HG03521 (cell line): ENCODE measurements around the gene SV2C.
"Not testable (repeated sequence)": the region's sequence is repeated elsewhere in the genome, so short reads cannot be mapped to it uniquely, and the experiment has no call there.

Source experiments
- ATAC-seq: cut with Tn5 transposase; IDR thresholded peaks from one replicate; pipeline ENCODE4 v1.9.1; 2021; ENCODE audit warnings: mild to moderate bottlenecking, moderate library complexity; ENCODE audit not compliant: unreplicated experiment

SV2C gene, protein sequence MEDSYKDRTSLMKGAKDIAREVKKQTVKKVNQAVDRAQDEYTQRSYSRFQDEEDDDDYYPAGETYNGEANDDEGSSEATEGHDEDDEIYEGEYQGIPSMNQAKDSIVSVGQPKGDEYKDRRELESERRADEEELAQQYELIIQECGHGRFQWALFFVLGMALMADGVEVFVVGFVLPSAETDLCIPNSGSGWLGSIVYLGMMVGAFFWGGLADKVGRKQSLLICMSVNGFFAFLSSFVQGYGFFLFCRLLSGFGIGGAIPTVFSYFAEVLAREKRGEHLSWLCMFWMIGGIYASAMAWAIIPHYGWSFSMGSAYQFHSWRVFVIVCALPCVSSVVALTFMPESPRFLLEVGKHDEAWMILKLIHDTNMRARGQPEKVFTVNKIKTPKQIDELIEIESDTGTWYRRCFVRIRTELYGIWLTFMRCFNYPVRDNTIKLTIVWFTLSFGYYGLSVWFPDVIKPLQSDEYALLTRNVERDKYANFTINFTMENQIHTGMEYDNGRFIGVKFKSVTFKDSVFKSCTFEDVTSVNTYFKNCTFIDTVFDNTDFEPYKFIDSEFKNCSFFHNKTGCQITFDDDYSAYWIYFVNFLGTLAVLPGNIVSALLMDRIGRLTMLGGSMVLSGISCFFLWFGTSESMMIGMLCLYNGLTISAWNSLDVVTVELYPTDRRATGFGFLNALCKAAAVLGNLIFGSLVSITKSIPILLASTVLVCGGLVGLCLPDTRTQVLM

DNA sequence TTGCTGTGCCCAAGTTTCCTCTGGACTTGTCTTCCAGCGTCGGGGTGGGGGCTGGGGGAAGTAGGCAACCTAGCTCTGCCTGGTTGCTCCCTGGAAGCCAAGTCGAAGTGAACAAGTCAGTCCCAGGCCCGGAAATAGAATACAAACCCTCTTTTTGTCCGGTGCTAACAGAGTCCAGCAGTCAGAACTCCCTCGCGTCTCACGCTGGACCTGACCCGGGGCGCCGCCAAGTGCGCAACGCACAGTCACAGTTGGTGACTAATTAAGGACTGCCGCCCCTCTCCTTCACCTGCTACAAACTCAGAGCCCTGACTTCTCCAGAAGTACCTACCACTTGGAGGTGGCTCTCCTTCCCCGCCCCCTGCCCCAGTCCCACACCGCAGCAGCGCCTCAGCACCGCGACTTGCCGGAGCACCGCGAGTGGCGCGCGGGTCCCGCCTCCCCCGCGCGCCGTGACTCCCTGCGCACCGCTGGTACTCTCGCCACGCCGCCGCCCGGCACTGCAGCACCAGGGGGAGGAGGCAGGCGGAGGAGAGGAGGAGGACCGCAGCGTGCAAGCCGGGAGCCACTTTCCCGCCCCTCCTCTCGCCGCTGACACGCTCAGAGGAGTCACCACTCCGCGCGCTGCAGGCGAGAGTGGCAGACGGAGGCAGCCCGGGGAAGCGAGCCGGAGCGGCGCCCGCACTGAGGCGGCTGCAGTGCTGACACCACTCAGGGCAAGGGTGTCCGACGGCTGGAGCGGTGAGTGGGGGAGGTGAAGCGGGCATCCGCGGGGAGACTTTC is at the start of gene SV2C:
Gene SV2C (plus strand): TSS at position 612 of the 783 bp plus-strand sequence. CDS start 48,368 bp downstream, outside the sequence.
- ATAC-seq, result no peak

DNA sequence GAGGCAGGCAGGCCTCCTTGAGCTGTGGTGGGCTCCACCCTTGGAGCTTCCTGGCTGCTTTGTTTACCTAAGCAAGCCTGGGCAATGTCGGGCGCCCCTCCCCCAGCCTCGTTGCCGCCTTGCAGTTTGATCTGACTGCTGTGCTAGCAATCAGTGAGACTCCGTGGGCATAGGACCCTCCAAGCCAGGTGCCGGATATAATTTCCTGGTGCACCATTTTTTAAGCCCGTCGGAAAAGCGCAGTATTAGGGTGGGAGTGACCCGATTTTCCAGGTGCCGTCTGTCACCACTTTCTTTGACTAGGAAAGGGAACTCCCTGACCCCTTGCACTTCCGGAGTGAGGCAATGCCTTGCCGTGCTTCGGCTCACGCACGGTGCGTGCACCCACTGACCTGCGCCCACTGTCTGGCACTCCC is 45.4 kb upstream of the SV2C start:
- not testable (repeated sequence) for ATAC-seq

DNA sequence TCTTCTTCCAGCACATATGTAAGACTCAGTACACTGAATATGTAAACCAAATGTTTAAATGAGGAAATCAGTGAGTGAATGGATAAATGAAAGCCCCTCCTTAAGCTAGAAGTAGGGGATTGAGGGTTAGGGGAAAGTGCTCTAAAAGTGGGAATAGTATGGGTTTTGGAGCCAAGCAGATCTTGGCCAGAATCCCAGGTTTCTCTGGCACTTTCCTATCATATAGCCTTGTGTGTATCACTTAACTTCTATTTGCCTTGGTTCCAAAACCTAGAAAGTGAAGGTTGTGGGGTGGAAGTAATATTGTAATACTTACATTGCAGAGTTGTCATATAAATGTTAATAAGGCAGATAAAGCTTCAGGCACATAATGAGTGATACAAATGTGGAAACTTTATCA is 45.0 kb upstream of the SV2C start:
- no peak for ATAC-seq

DNA sequence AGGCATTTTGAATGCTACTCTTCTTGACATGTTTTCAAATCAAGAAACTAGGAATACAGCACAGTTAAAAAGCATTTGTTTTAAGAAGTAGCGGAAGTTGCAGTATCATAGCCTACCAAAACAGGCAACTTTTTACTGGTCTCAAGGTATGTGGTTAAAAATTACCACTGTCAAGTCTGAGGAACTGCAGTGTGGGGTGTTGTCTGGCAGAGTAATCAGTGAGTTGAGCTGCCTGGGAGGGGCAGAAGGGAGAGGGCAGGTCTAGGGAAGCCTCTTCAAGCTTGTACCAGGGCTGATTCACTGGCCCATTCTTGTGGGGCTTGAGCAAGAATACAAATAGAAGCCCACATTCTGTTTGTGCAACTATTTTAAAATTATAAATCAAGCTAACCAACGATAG is 42.4 kb upstream of the SV2C start:
- no peak for ATAC-seq

DNA sequence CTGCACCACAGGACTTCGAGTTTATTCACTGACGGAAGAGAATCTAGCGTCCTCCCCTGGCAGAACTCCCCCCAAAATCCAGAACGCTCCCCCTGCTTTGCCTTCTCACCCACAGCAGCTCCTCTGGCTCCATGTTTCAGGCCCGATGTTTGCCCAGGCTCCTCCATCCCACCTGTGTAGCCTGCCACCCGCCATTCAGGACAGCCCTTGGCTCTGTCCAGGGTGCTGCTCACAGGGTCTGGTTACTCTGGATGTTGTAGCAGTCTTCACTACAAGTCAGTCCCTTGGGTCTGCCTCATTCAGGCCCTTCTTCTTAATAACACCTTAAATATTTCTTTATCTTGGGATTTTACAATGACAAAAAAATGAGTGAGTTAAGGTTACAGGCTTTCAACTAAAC is 41.3 kb upstream of the SV2C start:
- no peak for ATAC-seq

DNA sequence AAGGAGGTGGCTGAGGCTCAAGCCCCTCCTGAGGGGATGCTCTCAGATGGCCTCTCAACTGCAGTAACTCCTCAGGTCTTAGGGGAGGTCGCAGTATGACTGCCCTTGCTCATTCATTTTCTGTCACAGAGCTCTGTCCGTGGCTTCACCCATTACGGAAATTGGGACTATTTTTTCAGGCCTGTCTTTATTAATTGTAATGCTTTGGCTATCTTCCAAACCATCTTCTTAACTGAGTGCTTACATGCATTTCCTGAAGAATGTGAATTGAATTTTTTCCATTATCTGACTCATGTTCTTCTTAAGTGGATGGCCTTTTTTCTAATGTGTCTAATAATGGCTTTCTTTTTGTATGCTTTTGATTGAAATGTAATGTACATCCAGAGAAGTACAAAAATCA is 36.4 kb upstream of the SV2C start:
- ATAC-seq, result no peak

DNA sequence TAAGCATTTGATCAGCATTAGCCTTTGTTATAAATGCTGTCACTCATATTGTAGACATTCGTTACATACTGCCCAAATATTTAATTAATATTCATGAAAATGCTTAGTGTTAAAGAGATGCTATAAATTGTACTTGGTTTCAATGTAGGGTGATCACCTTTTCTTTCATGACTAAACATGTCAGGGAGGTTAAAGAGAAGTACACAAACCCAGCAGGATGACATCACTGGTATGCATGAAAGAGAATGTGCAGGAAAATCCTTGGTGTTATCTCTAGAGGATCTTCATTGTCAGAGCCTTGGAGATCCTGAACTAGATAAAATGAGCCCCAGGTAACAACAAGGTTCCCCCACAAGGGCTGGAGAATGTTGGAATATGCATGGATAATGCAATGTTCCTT is 33.0 kb upstream of the SV2C start:
- ATAC-seq, result no peak

DNA sequence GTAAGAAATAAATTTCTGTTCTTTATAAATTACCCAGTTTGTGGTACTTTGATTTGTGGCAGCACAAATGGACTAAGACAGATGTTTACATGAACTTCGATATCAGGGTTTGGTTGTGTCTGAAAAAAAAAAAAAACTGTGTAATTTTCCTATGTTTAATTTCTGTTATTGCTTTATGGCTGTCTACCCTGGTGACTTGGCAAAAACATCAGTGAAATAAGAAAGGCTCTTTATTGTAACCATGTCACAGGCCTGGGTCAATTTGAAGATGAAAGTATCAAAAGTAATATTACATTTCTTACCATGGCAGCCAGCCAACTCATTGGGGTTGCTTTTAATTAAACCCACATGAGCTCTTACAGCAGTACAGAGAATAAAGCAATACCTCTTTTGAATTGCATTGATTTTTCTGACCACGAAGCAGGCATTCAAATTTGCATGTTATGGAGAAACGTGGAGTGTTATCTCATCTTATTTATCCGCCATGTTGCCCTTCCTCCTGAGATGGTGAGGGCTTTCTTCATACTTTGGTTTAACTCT is 20.6 kb upstream of the SV2C start:
- no peak for ATAC-seq

DNA sequence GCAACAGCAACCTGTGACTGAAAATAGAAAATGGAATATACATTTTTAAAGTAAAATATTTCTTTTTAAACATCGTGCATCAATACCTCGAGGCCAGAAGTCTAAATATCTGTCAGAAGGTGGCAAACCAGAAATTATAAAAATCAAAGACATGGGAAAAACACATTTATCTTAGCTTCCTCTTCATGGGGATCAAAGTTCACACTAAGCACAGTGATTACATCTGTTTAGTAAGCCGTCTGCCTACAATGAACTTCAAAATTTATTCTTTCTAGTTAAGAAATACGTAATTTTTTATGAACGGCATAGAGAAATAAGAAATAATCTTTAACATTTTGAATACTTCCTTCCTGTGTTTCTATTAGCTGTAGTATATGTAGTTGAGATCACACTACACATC is 17.9 kb upstream of the SV2C start:
- ATAC-seq, result no peak

DNA sequence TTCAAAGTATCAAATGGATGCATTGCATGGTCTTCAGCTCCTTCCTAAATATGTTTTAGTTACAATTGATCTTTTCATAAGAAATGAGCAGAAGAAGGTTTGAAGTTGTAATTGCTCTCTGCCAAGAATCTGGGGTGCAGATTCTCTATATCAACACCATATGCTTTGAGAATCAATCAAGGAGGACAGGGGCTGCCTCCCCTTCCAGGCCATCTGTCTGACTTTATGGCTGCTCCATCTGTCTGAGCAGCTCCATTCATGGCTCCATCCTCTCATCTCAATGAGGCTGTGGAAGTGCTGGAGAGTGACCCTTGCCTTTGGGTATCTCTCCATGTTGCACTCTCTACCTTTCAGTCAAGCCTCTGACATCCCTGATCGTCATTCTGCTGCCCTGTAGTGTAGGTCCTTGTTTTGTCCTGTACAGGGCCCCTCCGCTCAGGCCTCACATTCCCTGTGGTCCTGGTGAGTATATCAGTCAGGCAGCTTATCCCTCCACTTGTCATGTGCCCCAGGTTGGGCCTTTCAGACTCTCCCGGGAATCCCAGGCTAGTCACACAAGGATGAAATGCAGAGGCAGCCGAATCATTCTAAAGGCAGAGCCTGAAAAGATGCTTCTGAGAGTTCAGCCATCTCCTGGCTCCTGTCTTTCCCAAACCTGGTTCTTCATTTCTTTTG is 14.0 kb upstream of the SV2C start:
- ATAC-seq, result no peak

DNA sequence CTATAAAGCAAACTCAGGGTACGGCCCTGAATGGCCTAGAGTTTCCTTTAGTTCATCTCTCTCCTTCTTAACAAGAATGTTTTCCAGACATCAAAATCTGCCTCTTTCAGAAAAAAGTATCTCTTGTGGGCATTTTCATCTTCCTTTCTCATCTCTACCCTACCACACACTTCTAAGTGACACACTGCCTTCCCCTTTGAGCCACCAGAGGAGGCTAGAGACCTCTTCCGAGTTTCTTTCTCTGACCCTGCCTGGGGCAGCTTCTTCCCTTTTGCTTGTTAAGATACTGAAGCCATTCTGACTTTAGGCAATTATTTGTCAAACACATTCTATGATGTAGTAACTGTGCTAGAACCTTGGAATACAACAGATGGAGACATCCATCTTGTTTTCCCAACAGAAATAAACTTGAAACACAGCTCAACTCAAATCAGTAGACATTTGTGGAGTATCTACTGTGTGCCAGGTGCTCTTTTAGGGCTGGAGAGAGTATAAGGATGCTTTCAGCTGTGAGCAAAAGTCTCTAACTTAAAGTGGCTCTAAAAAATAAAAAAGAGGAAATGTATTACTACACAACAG is 8.6 kb upstream of the SV2C start:
- ATAC-seq, result no peak

DNA sequence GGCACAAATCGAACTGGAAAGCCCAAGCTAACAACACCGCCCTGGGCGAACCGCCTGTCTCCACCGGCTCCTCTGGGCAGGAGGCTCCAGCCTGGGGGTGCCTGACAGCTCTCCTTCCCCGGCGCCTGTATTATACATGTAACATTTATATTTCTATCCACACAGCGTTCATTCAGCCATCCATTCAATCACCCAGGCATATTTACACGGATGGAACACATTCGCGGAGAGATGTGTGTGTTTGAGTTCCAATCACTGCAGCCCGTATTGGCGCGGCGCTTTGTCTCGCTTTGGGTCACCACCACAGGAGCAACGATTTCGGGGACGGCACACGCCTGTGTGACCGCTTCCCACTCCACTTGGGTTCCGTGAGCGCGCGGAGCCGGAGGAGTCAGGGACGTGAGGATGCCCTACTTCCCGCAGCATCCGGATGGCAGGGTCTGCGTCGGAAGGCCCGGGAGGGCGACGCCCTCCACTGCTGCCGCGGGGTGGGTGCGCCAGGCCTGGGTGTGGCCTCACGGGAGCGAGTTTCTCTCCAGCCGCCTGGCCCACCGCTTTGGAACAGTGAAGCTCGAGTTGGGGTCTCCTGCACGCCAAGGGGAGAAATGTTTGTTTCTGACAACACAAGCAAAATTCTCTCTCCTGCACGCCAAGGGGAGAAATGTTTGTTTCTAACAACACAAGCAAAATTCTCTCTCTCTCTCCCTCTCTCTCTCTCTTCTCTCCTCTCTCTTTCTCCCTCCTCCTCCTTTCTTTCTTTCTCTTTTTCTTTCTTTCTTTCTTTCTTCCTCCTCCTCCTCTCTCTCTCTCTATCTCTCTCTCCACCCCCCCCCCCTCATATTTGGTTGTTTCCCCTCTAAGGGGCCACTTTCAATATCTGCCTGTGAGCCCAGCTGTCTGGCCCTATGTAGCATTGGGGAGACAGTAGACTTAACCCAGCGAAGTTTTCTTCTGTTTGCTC is 1.1 kb upstream of the SV2C start:
- ATAC-seq, result no peak

DNA sequence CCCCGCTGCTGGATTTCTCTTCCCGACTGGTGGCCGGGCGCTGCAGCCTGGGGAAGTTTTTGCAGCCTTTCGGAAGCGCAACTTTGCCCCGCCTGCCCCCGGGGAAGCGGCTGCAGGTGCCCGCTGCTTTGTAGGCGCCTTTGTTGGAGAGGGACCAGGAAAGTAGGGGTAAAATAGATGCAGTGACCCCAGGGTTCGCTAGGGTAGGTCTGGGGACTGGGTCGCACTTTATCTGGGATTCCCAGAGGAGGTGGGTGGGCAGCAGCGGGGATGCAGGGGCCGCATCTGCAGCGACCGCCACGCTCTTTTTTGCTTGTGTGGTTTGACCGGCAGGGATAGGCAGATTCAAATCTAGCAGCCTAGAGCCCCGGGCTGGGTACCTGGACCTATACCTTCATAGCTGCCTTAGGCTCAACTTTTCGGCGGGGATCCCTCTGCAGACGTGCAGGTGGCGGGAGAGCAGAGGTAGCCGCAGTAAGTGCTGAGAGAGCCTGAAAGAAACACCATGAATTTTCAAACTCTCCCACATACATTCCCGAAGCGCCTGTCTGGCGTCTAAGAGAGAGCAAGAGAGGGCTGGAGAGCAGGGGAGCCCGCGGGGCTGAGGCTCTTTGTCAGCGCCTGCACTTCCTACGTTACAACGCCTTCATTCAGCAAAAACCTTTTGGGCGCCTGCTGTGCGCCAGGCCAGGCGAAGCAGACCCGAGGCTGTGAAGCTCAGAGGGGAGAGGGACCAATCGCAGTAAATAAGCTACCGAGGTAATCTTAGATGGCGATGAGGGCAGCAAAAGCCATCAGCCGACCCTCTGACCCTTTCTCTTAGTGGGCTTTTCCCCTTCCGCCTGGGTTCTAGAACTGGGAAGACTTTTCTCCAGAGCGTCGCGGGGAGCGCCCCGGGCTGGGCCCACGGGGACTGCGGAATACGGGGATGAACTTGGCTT is 642 bp downstream of the SV2C start:
- ATAC-seq, result no peak

DNA sequence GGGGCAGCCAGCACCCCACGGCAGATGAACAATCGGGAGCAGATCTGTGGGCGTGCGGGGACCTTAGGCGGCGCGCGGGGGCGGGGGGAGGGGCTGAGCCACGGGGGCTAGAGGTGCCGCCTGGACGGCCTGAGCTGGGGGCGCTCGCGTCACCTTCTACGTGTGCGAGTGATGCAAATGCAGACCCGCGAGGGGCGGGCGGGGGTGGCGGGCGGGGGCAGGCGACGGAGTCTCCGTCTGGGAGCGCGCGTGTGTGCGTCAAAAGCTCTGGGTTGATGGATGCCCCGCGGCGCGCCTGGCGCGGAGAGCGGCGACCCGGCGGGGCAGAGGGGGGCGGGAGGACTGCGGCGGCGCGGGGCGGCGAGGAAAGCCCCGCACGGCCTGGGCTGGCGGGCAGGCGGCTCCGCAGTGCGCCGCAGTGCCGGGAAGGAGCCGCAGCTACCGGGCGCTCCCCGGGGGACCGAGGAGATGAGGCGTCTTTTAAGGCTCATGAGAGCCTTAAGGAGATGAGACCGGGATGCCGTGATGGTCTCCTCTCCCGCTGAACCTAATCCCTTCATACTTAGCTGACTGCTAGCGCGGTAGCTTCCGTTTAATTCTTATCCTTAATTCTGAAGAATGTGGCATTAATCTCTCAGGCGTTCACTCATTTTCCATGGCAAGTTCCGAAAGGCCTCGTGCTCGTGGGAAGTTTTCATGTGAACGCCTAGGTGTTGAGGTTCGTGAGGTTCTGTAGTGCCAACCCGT is 1.5 kb downstream of the SV2C start:
- no peak for ATAC-seq

DNA sequence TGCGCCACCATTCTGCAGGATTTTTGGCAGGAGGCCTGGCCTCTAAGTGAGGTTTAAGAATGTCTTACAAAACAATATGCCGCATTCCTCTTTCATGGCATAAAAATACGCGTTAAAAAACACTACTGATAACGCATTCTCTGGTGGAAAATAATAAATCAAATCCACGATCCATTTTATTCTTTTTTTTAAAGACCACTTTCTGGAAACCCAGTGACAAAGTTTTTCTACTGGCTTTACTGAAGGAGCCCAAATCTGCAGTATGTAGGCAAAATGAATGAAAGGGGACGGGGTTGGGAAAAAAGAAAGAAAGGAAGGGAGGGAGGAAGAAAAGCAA is 2.0 kb downstream of the SV2C start:
- ATAC-seq, result no peak

DNA sequence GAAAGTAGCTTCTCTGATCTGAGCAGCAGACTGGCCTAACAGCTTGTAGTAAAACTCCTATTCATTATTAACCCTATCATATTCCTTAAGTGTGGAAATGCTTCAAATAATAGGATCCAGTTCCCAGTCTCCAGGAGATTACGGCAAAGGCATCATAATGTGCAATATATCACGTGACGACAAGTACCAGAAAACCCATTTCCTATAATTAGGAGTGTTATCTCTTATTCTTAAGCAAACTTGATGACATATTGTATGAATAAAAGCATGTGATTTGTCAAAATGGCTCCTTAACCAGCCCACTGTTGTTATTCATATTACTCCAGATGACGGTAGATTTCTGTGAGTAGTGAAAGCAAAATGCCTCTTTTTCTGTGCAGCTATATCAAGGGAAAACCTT is 2.9 kb downstream of the SV2C start:
- ATAC-seq, result no peak

DNA sequence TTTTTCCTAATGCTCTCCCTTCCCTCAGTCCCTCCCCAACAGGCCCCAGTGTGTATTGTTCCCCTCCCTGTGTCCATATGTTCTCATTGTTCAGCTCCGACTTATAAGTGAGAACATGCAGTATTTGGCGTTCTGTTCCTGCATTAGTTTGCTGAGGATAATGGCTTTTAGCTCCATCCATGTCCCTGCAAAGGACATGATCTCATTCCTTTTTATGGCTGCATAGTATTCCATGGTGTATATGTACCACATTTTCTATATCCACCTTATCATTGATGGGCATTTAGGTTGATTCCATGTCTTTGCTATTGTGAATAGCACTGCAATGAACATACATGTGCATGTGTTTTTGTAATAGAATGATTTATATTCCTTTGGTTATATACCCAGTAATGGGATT is 6.0 kb downstream of the SV2C start:
- not testable (repeated sequence) for ATAC-seq

DNA sequence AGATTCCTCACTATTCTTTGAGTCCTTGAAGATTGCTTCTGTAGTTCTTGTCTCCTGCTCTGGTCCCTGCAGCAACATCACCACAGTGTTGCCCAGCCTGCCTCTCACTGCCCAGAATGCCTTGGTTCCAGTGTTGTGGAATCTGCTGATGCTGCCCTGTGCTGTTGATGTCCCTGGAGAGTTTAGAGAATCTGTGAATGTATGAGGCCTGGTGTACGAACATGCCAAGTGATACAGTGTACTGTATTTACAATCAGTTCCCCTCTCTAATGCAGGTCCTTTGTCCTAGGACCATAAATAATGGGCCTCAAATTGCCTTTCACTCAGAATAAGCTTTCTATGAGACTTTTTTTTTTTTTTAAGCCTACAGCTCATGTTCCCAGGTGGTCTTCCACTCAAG is 8.2 kb downstream of the SV2C start:
- ATAC-seq, result no peak
